GM19395 (cell line): ENCODE measurements around the gene ARMC9.
"Not testable (repeated sequence)": the region's sequence is repeated elsewhere in the genome, so short reads cannot be mapped to it uniquely, and the experiment has no call there.

Source experiments
- ATAC-seq: cut with Tn5 transposase; IDR thresholded peaks from one replicate; pipeline ENCODE4 v1.9.1; 2021; ENCODE audit warnings: mild to moderate bottlenecking, moderate library complexity; ENCODE audit not compliant: unreplicated experiment

Gene ARMC9

GRCh38 chr2:231280846-231281245 is 82.4 kb downstream of the ARMC9 start:
- no peak for ATAC-seq

- ATAC-seq: no peak
Measured at GRCh38 chr2:231284296-231284695, 85.9 kb downstream of the ARMC9 start.

- ATAC-seq: no peak
Measured at GRCh38 chr2:231286964-231287363, 88.5 kb downstream of the ARMC9 start.

- ATAC-seq: no peak
Measured at GRCh38 chr2:231287696-231288095, 89.3 kb downstream of the ARMC9 start.

GRCh38 chr2:231288590-231288989 is 90.2 kb downstream of the ARMC9 start:
- ATAC-seq: no peak

GRCh38 chr2:231290321-231291015 is 92.0 kb downstream of the ARMC9 start:
- no peak for ATAC-seq

GRCh38 chr2:231292472-231293134 is 94.2 kb downstream of the ARMC9 start:
- ATAC-seq: no peak

- no peak for ATAC-seq
Measured at GRCh38 chr2:231293163-231293562, 94.7 kb downstream of the ARMC9 start.

GRCh38 chr2:231294116-231294515 is 95.7 kb downstream of the ARMC9 start:
- no peak for ATAC-seq

- no peak for ATAC-seq
Measured at GRCh38 chr2:231294571-231295362, 96.3 kb downstream of the ARMC9 start.

GRCh38 chr2:231295363-231295655 is 96.9 kb downstream of the ARMC9 start:
- ATAC-seq: no peak

- ATAC-seq: no peak
Measured at GRCh38 chr2:231296401-231296974, 98.1 kb downstream of the ARMC9 start.

GRCh38 chr2:231297108-231297908 is 98.9 kb downstream of the ARMC9 start:
- no peak for ATAC-seq

- ATAC-seq: no peak
Measured at GRCh38 chr2:231298091-231298490, 99.7 kb downstream of the ARMC9 start.

GRCh38 chr2:231299267-231299666 is 100.8 kb downstream of the ARMC9 start:
- ATAC-seq: no peak

- ATAC-seq: no peak
Measured at GRCh38 chr2:231300020-231300721, 101.7 kb downstream of the ARMC9 start.

GRCh38 chr2:231300722-231301076 is 102.3 kb downstream of the ARMC9 start:
- ATAC-seq: no peak

- ATAC-seq: not testable (repeated sequence)
Measured at GRCh38 chr2:231304259-231304658, 105.8 kb downstream of the ARMC9 start.

GRCh38 chr2:231305221-231305620 is 106.8 kb downstream of the ARMC9 start:
- ATAC-seq: no peak

- ATAC-seq: no peak
Measured at GRCh38 chr2:231306791-231307393, 108.5 kb downstream of the ARMC9 start.
